Tibial nerve (tissue), 4 donors: ENCODE results near the gene BICDL2. TPM values are rescaled to one million over a fixed set of nuclear protein-coding genes. Genes with fewer than 3 reads are reported as not detected.

Source experiments
- DNase-seq, 2 donors: peaks; one replicate each; pipeline ENCODE4 v3.0.0-alpha.2; 2019; ENCODE audit warnings: low spot score in 2 of 2
- H3K27ac ChIP-seq, 4 donors: fragments of 200-600 bp; sonication (generic) in 3 of 4; one replicate each; pipeline ENCODE4 v1.5.1; 2017 to 2019; ENCODE audit warnings: mild to moderate bottlenecking in 1 of 4
- H3K27me3 ChIP-seq, 2 donors: fragments of 200-600 bp; sonication (generic) in 1 of 2; one replicate each; pipeline versions ENCODE4 v1.5.1 to v1.6.0; 2017 to 2019
- H3K36me3 ChIP-seq, 3 donors: fragments of 200-600 bp; sonication (generic); one replicate each; pipeline ENCODE4 v1.5.1; 2018 to 2019
- H3K4me1 ChIP-seq, 4 donors: fragments of 200-600 bp; sonication (generic) in 3 of 4; one replicate each; pipeline ENCODE4 v1.5.1; 2017 to 2019
- H3K4me3 ChIP-seq, 4 donors: fragments of 200-600 bp; sonication (generic) in 3 of 4; one replicate each; pipeline ENCODE4 v1.5.1; 2017 to 2019; ENCODE audit warnings: mild to moderate bottlenecking in 1 of 4, moderate library complexity in 1 of 4
- H3K9me3 ChIP-seq, 4 donors: fragments of 200-600 bp; sonication (generic) in 3 of 4; one replicate each; pipeline ENCODE4 v1.5.1; 2017 to 2019
- CTCF ChIP-seq, 5 experiments: fragments of 200-600 bp in 3 of 5; fragments of 450-650 bp in 2 of 5; sonication (generic) in 3 of 5; IDR thresholded peaks; one replicate each; pipeline ENCODE4 v1.5.1; 2016 to 2019; ENCODE audit warnings: antibody characterized with exemption in 5 of 5, mild to moderate bottlenecking in 3 of 5, moderate library complexity in 2 of 5
- EP300 ChIP-seq, 2 donors: sonication (generic); formaldehyde crosslinking; IDR thresholded peaks; one replicate each; pipeline ENCODE4 v1.6.1; 2017; ENCODE audit warnings: antibody characterized with exemption in 2 of 2, mild to moderate bottlenecking in 1 of 2
- POLR2A ChIP-seq, 2 donors: fragments of 450-650 bp; IDR thresholded peaks; one replicate each; pipeline ENCODE4 v1.6.1; 2017; ENCODE audit warnings: antibody characterized with exemption in 2 of 2, mild to moderate bottlenecking in 2 of 2, moderate library complexity in 2 of 2
- WGBS, 2 donors: methylation state at CpG; one replicate each; pipeline ENCODE4 v1.1.5; 2018; 5-methylcytosine and 5-hydroxymethylcytosine counted together
- total RNA-seq, 4 donors: library from RNA; depleted of rRNA; stranded (reverse); fragments of >200 nt; gene quantifications; one replicate each; pipeline ENCODE4 v1.1.0, GENCODE V29; 2016

The BICDL2 gene
- total RNA-seq, 4 donors from 2014 or later: not detected

DNA sequence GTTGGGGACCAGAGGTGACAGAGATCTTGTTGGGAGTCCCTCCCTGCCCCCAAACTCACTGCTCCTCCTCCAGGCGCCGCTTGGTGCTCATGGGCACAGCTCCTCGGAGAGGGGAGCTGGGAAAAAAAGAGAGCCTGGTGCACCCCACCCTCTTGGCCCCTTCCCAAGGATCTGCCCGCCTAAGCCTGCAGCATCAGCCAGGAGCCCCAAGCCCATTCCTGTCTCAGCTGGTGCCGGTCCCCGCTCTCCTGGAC, 13.4 kb downstream of the BICDL2 start:
- peaks cover 0 to 9% of the 10 kb centered on the region in 2 donors for H3K27me3 ChIP-seq
- DNase-seq: no peak
- TF ChIP-seq EP300 (IDR thresholded peaks at IDR 0.05) (no peak), POLR2A (IDR thresholded peaks at IDR 0.05) (no peak), CTCF (IDR thresholded peaks at IDR 0.05) (no peak)
- no peaks in the 10 kb centered on the region for H3K9me3 ChIP-seq
- 2 to 8% methylated on average over 6 of the region's 6 CpGs for WGBS, 2 donors
- peaks cover 0 to 64% (median 35%) of the 10 kb centered on the region in 4 donors for H3K4me1 ChIP-seq
- peak overlapping the region; percentile 75 to 99 (median 95) for H3K27ac ChIP-seq
- H3K4me3 ChIP-seq: peak overlapping the region; percentile 62 to 68 (median 65)
- peaks cover 0 to 22% (median 5%) of the 10 kb centered on the region in 3 donors for H3K36me3 ChIP-seq

DNA sequence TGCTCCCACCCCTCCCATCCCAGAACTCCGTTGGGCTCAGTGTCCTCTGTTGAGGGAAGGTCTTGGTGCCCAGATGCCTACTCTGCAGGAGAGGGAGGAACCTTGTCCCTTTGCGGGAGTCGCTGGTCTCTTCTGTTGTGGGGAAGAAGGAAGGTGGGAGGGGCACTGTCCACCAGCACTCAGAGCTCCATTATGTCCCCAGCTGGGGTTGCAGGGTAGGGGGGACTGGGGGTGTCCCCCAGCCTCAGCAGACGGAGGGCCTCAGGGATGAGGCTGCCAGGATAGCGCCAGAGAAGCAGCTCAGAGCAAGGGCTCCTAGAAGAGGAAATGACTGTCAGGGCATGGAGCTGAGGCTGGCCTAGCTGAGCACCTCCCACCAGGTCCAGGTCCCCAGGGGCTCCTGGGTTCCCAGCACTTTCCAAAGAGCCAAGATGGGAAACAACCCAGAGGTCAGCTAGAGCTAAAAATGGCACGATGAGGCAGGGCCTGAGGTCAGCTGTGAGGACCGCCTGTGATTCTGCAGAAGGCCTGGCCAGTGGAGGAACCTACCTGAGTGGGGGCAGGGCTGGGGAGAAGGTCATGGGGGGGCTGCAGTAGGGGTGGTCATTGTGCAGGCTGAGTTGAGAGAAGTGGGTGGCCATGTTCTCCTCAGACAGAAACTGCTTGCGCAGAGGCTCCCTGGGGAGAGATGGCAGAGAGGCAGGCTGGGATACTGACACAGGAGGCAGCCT, 13.9 kb downstream of the BICDL2 start:
- TF ChIP-seq POLR2A (IDR thresholded peaks at IDR 0.05) (no peak), CTCF (IDR thresholded peaks at IDR 0.05) (no peak), EP300 (IDR thresholded peaks at IDR 0.05) (no peak)
- Histone ChIP-seq H3K9me3 (no peaks in the 10 kb centered on the region), H3K27me3 (peaks cover 0 to 14% of the 10 kb centered on the region in 2 donors), H3K4me1 (peaks cover 0 to 64% (median 31%) of the 10 kb centered on the region in 4 donors), H3K27ac (peak overlapping the region; percentile 78 to 99 (median 95)), H3K36me3 (peaks cover 0 to 22% (median 5%) of the 10 kb centered on the region in 3 donors), H3K4me3 (peak overlapping the region; percentile 62 to 68 (median 65))
- WGBS, 2 donors: 14 to 17% methylated on average over 8 of the region's 8 CpGs
- DNase-seq: no peak

GRCh38 chr16:3022208-3022683, 14.5 kb downstream of the BICDL2 start:
- 2 to 9% methylated on average over 8 of the region's 8 CpGs for WGBS, 2 donors
- peaks cover 0 to 67% (median 31%) of the 10 kb centered on the region in 4 donors for H3K4me1 ChIP-seq
- H3K27me3 ChIP-seq: peaks cover 0 to 20% of the 10 kb centered on the region in 2 donors
- H3K27ac ChIP-seq: peak overlapping the region; percentile 78 to 99 (median 95)
- DNase-seq: peak; percentile 84 to 87
- H3K36me3 ChIP-seq: peaks cover 0 to 20% (median 5%) of the 10 kb centered on the region in 3 donors
- TF ChIP-seq POLR2A (IDR thresholded peaks at IDR 0.05) (no peak), CTCF (IDR thresholded peaks at IDR 0.05) (no peak), EP300 (IDR thresholded peaks at IDR 0.05) (peak in 1 of 2 donors; percentile 81)
- peak overlapping the region in 3 of 4 donors; percentile 42 to 65 (median 62) for H3K4me3 ChIP-seq
- no peaks in the 10 kb centered on the region for H3K9me3 ChIP-seq

GRCh38 chr16:3021449-3022207, 15.1 kb downstream of the BICDL2 start:
- TF ChIP-seq EP300 (IDR thresholded peaks at IDR 0.05) (no peak), CTCF (IDR thresholded peaks at IDR 0.05) (peak in 3 of 5 experiments; percentile 16 to 21 (median 17)), POLR2A (IDR thresholded peaks at IDR 0.05) (no peak)
- peaks cover 0 to 14% (median 5%) of the 10 kb centered on the region in 3 donors for H3K36me3 ChIP-seq
- H3K27me3 ChIP-seq: peaks cover 0 to 23% of the 10 kb centered on the region in 2 donors
- peaks cover 0 to 67% (median 31%) of the 10 kb centered on the region in 4 donors for H3K4me1 ChIP-seq
- DNase-seq: peak; percentile 56 to 66
- no peaks in the 10 kb centered on the region for H3K9me3 ChIP-seq
- 6% methylated on average over 22 to 24 of the region's 25 CpGs for WGBS, 2 donors
- peak overlapping the region; percentile 78 to 99 (median 95) for H3K27ac ChIP-seq
- peak overlapping the region; percentile 42 to 65 (median 63) for H3K4me3 ChIP-seq
